Measurements from ENCODE around the gene BORA.
"Not testable (repeated sequence)": the region's sequence is repeated elsewhere in the genome, so short reads cannot be mapped to it uniquely, and the experiment has no call there.

The BORA gene

DNA sequence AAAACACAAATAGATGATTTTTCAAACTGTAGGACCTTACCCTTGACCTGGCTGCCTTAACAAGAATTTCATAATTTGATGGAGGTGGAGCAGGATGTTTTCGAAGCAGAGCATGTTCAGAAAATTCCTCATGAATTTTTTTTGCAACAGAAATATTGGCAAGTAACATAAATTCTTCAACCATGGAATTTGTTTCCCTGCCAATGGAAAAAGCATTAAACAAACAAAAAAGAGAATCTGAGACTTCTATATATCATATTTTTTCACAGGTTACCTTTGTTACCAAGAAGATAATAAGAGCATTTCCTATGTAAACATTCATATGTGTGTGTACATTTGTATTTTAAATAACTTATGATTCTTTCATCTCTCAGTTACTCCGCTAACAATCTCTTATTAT lies 35.7 kb downstream of the BORA start:
- no peak for DNase-seq (ENCODE audit: low spot score)

DNA sequence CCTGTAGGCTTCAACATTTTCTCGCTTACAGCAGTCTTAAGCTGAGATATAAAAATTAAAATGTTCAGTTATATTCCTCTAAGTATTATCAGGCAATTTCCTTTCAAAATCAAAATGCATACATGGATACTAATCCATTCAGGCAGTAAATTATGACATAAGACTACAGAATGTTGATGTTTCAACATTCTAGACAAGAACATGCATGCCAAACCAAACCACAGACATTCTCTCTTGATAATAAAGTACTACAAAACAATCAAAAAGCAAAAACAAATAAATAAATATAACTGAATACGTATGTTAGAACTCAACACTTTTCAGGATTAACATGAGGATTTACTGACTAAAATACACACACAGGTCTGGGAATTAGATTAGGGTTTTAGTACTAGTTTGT lies 46.3 kb downstream of the BORA start:
- DNase-seq (ENCODE audit: low spot score), result no peak

DNA sequence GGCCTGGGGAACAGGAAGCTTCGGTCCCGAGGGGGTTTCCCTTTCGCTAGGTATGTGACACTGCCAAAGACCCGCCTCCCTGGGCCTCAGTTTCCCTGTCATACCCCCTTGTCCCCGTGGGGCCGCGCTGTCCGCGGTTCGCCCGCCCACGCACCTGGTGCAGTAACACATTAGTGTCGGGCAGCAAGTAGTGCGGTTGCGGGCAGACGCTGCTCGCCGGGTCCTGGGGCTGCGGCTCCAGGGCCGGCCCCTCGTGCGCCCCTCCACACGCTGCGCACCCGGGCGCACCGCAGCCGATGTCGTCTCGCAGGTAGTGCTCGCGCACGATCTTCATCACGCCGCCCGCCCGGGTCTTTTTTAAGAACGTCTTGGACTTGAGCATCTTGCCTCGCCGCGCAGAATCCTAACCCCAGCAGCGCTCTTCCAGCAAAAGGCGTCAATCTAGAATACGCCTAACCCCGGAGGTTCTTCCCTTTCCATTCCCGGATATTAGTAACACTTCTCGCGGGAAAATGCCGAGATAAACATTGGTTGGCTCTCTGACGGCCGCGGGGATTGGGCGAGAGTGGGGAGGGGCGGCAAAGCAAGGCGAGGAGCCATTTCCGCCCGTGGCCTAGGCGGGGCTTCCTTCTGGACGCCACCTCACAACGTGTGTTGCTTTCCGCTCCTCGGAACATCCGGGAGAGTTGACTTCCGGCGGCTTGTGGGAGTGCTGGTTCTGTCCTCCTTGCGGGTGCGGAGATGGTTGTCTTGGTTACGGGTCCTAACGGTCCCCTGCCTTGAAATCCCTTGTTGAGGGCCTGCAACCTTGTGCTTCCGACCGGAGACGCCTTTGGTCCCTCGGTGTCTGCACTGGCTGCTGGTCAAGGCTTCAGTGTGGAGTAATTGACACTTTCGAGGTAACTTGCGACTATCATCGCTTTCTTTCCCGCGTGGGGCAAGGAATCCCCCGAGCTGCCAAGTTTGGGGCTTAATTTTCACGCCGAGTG lies 54.0 kb downstream of the BORA start, which contains the start of the genes DIS3 and PIBF1:
TSS of gene DIS3 (minus strand) at position 450 of the 989 bp plus-strand sequence. CDS start at position 382, 68 bp downstream.
TSS of gene PIBF1 (plus strand) at position 683 of the 989 bp plus-strand sequence. CDS start 1,337 bp downstream, outside the sequence.
- peak; percentile 93 for DNase-seq (ENCODE audit: low spot score)

DNA sequence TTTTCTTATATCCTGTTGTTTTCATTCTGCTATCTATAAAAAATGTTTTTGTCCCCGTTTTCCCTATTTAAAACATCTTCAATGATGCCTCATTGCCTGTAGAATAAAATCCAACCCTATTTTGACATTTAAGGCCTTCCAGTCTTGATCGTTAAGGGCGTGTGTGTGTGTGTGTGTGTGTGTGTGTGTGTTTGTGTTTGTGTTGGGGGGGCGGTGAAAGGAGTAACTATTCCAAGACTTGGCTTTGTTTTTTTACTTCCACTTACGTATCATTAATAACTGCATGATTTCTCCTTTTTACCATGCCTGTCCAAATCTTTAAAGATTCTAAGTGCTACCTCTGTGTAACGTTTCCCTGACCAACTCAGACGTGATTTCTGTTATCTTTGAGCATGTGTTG lies 55.0 kb downstream of the BORA start:
- peak; percentile 5 for DNase-seq (ENCODE audit: low spot score)

DNA sequence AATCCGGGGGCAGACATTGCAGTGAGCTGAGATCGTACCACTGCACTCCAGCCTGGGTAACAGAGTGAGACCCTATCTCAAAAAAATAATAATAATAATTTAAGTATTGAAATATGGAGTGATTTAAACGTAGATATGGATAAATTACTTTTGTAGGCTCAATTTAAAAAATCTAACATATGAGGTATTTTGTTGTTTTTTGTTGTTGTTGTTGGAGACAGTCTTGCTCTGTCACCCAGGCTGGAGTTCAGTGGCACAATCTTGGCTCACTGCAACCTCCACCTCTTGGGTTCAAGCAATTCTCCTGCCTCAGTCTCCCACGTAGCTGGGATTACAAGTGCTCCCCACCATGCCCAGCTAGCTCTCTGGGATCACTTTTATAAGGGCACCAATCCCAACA lies 57.0 kb downstream of the BORA start:
- DNase-seq (ENCODE audit: low spot score), result not testable (repeated sequence)

DNA sequence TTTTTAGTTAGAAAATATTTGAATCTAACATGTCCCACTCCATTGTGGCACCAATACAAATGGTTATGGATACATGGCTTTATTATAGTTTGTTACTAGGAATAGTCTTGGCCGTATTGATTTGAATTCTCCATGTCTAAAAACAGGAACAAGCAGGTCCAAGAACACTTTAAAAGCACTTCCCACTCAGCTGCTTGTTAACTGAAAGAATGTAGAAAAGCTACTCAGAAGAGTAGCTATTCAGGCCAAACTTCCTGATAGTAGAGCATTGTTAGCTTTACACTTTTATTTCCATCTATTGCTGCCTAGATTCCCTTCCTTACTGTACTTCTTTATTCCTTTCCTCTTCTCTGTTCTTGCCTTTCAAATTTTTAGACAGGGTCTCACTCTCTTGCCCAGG lies 61.1 kb downstream of the BORA start:
- DNase-seq (ENCODE audit: low spot score), result no peak

DNA sequence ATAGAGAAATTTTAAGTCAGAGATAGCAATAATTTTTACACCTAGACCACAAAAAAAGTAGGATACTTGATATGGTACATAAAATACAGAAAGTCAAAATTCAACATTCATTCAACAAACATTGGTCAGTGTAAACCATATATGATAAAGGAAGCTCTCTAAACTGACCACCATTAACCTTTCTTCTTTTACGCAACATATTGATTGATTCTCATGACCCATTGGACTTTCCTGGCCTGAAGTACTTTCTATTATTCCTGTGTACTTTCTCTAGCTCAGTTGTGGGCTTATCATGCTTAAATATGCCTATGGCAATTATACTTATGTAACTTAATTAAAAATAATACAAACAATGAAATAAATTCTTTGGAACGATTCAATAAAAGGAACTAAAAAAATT lies 64.9 kb downstream of the BORA start:
- DNase-seq (ENCODE audit: low spot score), result no peak

DNA sequence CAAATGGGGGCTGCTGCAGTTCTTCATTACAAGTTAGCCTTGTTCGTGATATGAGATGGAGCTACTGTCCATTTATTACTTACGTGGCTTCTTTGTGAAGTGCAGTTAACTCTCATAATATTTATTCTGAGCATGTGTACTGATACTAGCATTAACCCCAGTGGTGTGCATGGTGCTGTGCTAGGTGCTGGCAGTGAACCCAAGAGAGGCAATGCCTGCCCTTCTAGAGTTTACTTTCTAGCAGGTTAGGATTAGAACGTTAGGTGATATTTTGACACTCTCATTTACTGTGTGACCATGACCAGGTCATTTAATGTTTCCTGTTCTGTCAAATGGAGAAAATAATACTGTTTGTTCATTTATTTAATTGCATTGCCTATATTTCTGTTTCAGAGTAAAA lies 71.1 kb downstream of the BORA start:
- no peak for DNase-seq (ENCODE audit: low spot score)

DNA sequence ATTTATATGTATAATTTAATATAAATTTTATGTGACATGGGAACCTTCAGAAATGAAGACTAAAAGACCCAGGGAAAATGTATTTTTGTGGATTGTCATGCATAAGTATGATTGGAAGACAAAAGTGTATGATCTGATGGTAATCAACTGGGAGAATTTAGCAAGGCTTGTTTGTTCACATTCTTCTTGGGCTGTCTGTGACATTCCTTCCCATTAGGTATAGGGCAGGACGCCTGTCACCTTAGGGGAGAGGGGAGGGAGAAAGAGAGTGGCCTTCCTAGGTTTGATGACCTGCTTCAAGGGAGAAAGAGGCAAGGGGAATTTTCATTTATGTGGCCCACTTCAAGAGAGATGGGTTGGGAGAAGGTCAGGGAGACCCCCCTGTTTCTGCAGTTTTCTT lies 76.6 kb downstream of the BORA start:
- no peak for DNase-seq (ENCODE audit: low spot score)

Data from hematopoietic multipotent progenitor cell treated with erythropoietin and hydrocortisone succinate and interleukin-3 and kit ligand, for 15 days (in vitro differentiated cells).